Measurements from ENCODE around the gene ARHGAP26.

- TF ChIP-seq CTCF (optimal IDR thresholded peaks at IDR 0.05 in 1 of 3, IDR thresholded peaks at IDR 0.05 in 1 of 3, conservative IDR thresholded peaks at IDR 0.05 in 1 of 3; ENCODE audit: extremely low read depth in 1 of 3, insufficient read depth in 2 of 3, low read length in 3 of 3) (no peak), EZH2 (IDR thresholded peaks at IDR 0.05; ENCODE audit: low read length) (no peak)
These were observed 290.0 kb downstream of the ARHGAP26 start for GRCh38 chr5:143059976-143060765.

Data from keratinocyte (primary cell).